HUES48 (cell line): Measurements from ENCODE around the gene ATP9B.
"Not testable (repeated sequence)": the region's sequence is repeated elsewhere in the genome, so short reads cannot be mapped to it uniquely, and the experiment has no call there.

Experiments
- H3K27ac ChIP-seq: one replicate; pipeline ENCODE4 v1.7.0; 2013; ENCODE audit warnings: low read depth, low read length, inconsistent platforms
- H3K27me3 ChIP-seq: 2 replicates; pipeline ENCODE4 v1.6.1; 2013; ENCODE audit warnings: mild to moderate bottlenecking, low read length; ENCODE audit not compliant: control insufficient read depth, insufficient read depth
- H3K36me3 ChIP-seq: 2 replicates; pipeline ENCODE4 v1.6.1; 2013; ENCODE audit warnings: low read length; ENCODE audit not compliant: control insufficient read depth, insufficient read depth
- H3K4me1 ChIP-seq: 2 replicates; pipeline ENCODE4 v1.6.1; 2013; ENCODE audit warnings: mild to moderate bottlenecking, low read length; ENCODE audit not compliant: control insufficient read depth, insufficient read depth
- H3K4me3 ChIP-seq: 2 replicates; pipeline ENCODE4 v1.5.1; 2013; ENCODE audit warnings: mild to moderate bottlenecking, low read depth, low read length
- H3K9ac ChIP-seq: 2 replicates; pipeline ENCODE4 v1.6.1; 2013; ENCODE audit warnings: mild to moderate bottlenecking, low read depth, low read length, moderate library complexity
- H3K9me3 ChIP-seq: 2 replicates; pipeline ENCODE4 v1.6.1; 2013; ENCODE audit warnings: low read length; ENCODE audit not compliant: control insufficient read depth, insufficient read depth

ATP9B gene

DNA sequence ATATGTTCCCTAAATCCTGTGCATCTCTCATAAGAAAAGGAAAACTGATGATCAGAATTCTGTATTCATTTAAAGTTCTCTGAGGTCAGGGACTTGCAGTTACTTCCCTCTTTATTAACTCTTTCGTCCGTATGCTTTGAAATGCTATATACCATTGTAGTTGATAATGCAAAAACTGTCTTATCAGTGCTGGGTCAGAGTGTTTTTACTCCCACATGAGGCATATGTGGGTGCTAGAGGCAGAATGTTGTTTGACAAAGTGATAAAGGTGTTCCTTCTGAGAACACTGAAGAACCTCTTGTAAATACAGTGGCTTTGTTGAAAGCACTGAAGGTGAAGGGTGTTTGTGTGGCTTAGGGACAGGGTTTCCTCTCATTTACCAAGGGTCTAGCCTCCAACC, 190.0 kb downstream of the ATP9B start:
- no peak overlapping the region for H3K9ac ChIP-seq
- no peak overlapping the region for H3K4me3 ChIP-seq
- H3K27me3 ChIP-seq, result no peaks in the 10 kb centered on the region
- no peaks in the 10 kb centered on the region for H3K36me3 ChIP-seq
- no peak overlapping the region for H3K27ac ChIP-seq
- no peaks in the 10 kb centered on the region for H3K9me3 ChIP-seq
- no peaks in the 10 kb centered on the region for H3K4me1 ChIP-seq

DNA sequence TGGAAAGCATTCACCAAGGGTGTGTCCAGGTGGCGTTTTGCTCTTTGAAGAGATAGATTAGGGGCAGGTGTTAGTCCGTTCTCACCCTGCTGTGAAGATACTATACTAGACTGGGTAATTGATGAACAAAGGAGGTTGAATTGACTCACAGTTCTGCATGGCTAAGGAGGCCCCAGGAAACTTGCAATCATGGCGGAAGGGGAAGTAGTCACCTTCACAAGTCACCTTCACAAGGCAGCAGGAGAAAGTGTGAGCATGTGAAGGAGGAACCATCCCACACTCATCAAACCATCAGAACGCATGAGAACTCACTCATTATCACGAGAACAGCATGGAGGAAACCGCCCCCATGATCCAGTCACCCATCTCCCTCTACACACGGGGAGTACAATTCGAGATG, 190.8 kb downstream of the ATP9B start:
- H3K36me3 ChIP-seq, result no peaks in the 10 kb centered on the region
- no peak overlapping the region for H3K4me3 ChIP-seq
- H3K4me1 ChIP-seq, result no peaks in the 10 kb centered on the region
- no peak overlapping the region for H3K9ac ChIP-seq
- no peak overlapping the region for H3K27ac ChIP-seq
- H3K9me3 ChIP-seq, result no peaks in the 10 kb centered on the region
- no peaks in the 10 kb centered on the region for H3K27me3 ChIP-seq

GRCh38 chr18:79260510-79260909, 191.3 kb downstream of the ATP9B start:
- H3K36me3 ChIP-seq, result no peaks in the 10 kb centered on the region
- no peak overlapping the region for H3K27ac ChIP-seq
- H3K4me1 ChIP-seq, result no peaks in the 10 kb centered on the region
- H3K27me3 ChIP-seq, result no peaks in the 10 kb centered on the region
- no peak overlapping the region for H3K4me3 ChIP-seq
- no peaks in the 10 kb centered on the region for H3K9me3 ChIP-seq
- no peak overlapping the region for H3K9ac ChIP-seq

DNA sequence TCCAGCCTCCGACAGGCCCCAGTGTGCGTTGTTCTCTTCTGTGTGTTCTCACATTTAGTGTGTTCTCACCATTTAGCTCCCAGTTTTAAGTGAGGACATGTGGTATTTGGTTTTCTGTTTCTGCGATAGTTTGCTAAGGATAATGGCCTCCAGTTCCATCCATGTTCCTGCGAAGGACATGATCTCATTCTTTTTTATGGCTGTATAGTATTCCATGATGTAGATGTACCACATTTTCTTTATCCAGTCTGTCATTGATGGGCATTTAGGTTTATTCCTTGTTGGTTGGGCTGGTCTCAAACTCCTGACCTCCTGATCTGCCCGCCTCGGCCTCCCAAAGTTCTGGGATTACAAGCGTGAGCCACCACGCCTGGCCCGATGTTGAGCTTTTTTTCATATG, 195.9 kb downstream of the ATP9B start:
- H3K9ac ChIP-seq, H3K4me3 ChIP-seq, H3K4me1 ChIP-seq, H3K27me3 ChIP-seq, H3K9me3 ChIP-seq, H3K27ac ChIP-seq, H3K36me3 ChIP-seq: not testable (repeated sequence)

- not testable (repeated sequence) for H3K4me1 ChIP-seq
Measured at GRCh38 chr18:79271812-79272211, 202.6 kb downstream of the ATP9B start.

GRCh38 chr18:79272916-79273315, 203.7 kb downstream of the ATP9B start:
- Histone ChIP-seq H3K36me3 (no peaks in the 10 kb centered on the region; the same call in 1 of the 2 replicates), H3K4me3 (no peak overlapping the region), H3K9me3 (no peaks in the 10 kb centered on the region), H3K4me1 (0 out of 2 replicates have a peak, but pooled peaks cover 5% of the 10 kb centered on the region), H3K9ac (no peak overlapping the region), H3K27me3 (no peaks in the 10 kb centered on the region), H3K27ac (no peak overlapping the region)

More at GRCh38 chr18:79271812-79272211, 202.6 kb downstream of the ATP9B start:
- H3K27ac ChIP-seq, H3K9ac ChIP-seq, H3K36me3 ChIP-seq, H3K4me3 ChIP-seq, H3K27me3 ChIP-seq, H3K9me3 ChIP-seq: not testable (repeated sequence)

DNA sequence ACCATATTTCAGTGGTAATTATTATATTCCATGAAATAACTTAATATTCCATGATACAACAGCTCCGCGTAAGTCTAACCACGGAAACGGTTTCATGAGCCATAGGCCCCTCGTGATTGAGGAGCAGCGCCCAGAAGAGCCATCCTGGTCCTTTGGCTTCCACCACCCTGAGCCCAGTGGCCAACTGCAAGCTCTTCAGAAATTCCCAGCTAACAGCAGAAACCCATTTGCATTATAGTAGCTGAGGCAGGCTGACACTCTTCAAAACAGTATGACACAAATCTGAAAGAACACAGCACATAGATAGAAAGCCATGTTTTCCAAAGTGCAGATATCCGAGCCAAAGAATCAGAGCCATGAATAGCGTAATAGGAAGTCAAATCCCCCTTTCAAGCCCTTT, 205.6 kb downstream of the ATP9B start:
- Histone ChIP-seq H3K4me3 (no peak overlapping the region), H3K36me3 (no peaks in the 10 kb centered on the region; the same call in 1 of the 2 replicates), H3K27ac (no peak overlapping the region), H3K9ac (no peak overlapping the region), H3K9me3 (no peaks in the 10 kb centered on the region), H3K4me1 (0 out of 2 replicates have a peak, but pooled peaks cover 5% of the 10 kb centered on the region), H3K27me3 (no peaks in the 10 kb centered on the region)

DNA sequence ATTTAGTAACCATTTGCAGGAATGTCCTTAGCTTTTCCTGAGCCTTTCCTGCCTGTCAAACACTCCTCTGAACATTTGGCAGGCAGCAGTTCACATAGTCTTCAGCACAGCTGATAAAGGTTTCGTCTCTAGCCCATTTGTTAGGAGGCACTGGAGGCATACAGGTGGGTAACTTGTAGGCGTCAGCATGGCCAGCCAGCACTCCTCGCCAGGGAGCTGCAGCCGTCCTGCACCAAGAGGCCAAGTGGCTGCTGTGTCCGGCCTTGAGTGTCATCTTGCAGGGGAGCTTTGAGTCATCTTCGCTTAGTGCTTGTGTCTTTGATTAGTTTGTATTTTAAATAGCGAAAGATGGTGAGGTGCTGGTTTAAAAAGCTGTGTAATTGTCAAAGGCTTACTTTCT, 206.3 kb downstream of the ATP9B start:
- Histone ChIP-seq H3K4me1 (0 out of 2 replicates have a peak, but pooled peaks cover 5% of the 10 kb centered on the region), H3K9me3 (no peaks in the 10 kb centered on the region), H3K36me3 (no peaks in the 10 kb centered on the region; the same call in 1 of the 2 replicates), H3K4me3 (no peak overlapping the region), H3K27ac (no peak overlapping the region), H3K27me3 (no peaks in the 10 kb centered on the region), H3K9ac (no peak overlapping the region)

DNA sequence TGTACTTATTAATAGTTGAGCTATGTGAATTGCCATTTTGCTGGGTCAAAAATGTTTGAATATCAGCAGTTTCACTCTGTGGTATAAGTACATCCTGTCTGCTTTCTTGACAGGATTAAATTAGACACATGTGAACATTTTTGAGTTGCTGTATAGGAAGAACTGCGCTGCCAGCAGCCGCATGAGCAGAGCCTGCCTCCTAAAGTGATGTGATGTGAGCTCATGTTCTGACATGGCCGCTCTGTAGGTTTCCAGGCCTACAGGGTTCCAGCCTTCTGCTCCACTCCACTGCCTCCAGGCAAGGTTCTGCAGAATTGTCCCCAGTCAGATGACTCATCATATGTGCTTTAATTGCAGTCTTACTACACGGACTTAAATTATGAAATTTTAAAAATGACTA, 206.8 kb downstream of the ATP9B start:
- H3K4me3 ChIP-seq, result no peak overlapping the region
- 0 out of 2 replicates have a peak, but pooled peaks cover 5% of the 10 kb centered on the region for H3K4me1 ChIP-seq
- no peaks in the 10 kb centered on the region for H3K27me3 ChIP-seq
- no peak overlapping the region for H3K27ac ChIP-seq
- H3K9me3 ChIP-seq, result no peaks in the 10 kb centered on the region
- H3K9ac ChIP-seq, result no peak overlapping the region
- no peaks in the 10 kb centered on the region; the same call in 1 of the 2 replicates for H3K36me3 ChIP-seq

- Histone ChIP-seq H3K27ac (no peak overlapping the region), H3K9ac (no peak overlapping the region), H3K36me3 (no peaks in the 10 kb centered on the region; the same call in 1 of the 2 replicates), H3K9me3 (no peaks in the 10 kb centered on the region), H3K4me1 (0 out of 2 replicates have a peak, but pooled peaks cover 5% of the 10 kb centered on the region), H3K27me3 (no peaks in the 10 kb centered on the region), H3K4me3 (no peak overlapping the region)
Measured at GRCh38 chr18:79278896-79279295, 209.7 kb downstream of the ATP9B start.

- Histone ChIP-seq H3K4me3 (no peak overlapping the region), H3K9ac (no peak overlapping the region), H3K36me3 (no peaks in the 10 kb centered on the region; the same call in 1 of the 2 replicates), H3K27me3 (no peaks in the 10 kb centered on the region), H3K9me3 (no peaks in the 10 kb centered on the region), H3K4me1 (no peaks in the 10 kb centered on the region), H3K27ac (no peak overlapping the region)
Measured at GRCh38 chr18:79283131-79283810, 214.1 kb downstream of the ATP9B start.
